Stimulated activated naive CD8-positive, alpha-beta T cell treated with anti-CD3 and anti-CD28 coated beads, Interleukin-15, Interleukin-2, amounts not matched to agents 100 ng/mL and 50 ng/mL, for 24 hours (primary cell): ENCODE data around the gene ARHGEF19.
"Not testable (repeated sequence)": the region's sequence is repeated elsewhere in the genome, so short reads cannot be mapped to it uniquely, and the experiment has no call there.

Source experiments
- H3K27ac Mint-ChIP-seq: one replicate; pipeline ENCODE4 v1.8.0; 2021; ENCODE audit warnings: mild to moderate bottlenecking, mixed read lengths
- H3K27me3 Mint-ChIP-seq: one replicate; pipeline ENCODE4 v1.8.0; 2021; ENCODE audit warnings: mixed read lengths
- H3K36me3 Mint-ChIP-seq: one replicate; pipeline ENCODE4 v1.8.0; 2021; ENCODE audit warnings: low read depth, mixed read lengths
- H3K4me1 Mint-ChIP-seq: one replicate; pipeline ENCODE4 v1.8.0; 2021; ENCODE audit warnings: low read depth, mixed read lengths
- H3K4me3 Mint-ChIP-seq: one replicate; pipeline ENCODE4 v1.8.0; 2021; ENCODE audit warnings: mild to moderate bottlenecking, mixed read lengths
- H3K9me3 Mint-ChIP-seq: one replicate; pipeline ENCODE4 v1.8.0; 2021; ENCODE audit warnings: mixed read lengths

Gene ARHGEF19

GRCh38 chr1:16219968-16220500 is 7.6 kb upstream of the ARHGEF19 start:
- H3K9me3 Mint-ChIP-seq, result no peaks in the 10 kb centered on the region
- no peak overlapping the region for H3K4me3 Mint-ChIP-seq
- H3K4me1 Mint-ChIP-seq, result peaks cover 16% of the 10 kb centered on the region
- H3K27me3 Mint-ChIP-seq, result peaks cover 11% of the 10 kb centered on the region
- no peak overlapping the region for H3K27ac Mint-ChIP-seq
- no peaks in the 10 kb centered on the region for H3K36me3 Mint-ChIP-seq

- Mint-ChIP-seq H3K4me1 (peaks cover 16% of the 10 kb centered on the region), H3K4me3 (no peak overlapping the region), H3K9me3 (no peaks in the 10 kb centered on the region), H3K36me3 (no peaks in the 10 kb centered on the region), H3K27ac (no peak overlapping the region), H3K27me3 (peaks cover 2% of the 10 kb centered on the region)
Observed at GRCh38 chr1:16218674-16219071, 6.2 kb upstream of the ARHGEF19 start.

- Mint-ChIP-seq H3K4me3 (no peak overlapping the region), H3K9me3 (no peaks in the 10 kb centered on the region), H3K27me3 (peaks cover 2% of the 10 kb centered on the region), H3K4me1 (peaks cover 16% of the 10 kb centered on the region), H3K36me3 (no peaks in the 10 kb centered on the region), H3K27ac (no peak overlapping the region)
Observed at GRCh38 chr1:16218014-16218673, 5.7 kb upstream of the ARHGEF19 start.

- no peak overlapping the region for H3K27ac Mint-ChIP-seq
- no peaks in the 10 kb centered on the region for H3K9me3 Mint-ChIP-seq
- no peaks in the 10 kb centered on the region for H3K36me3 Mint-ChIP-seq
- peak overlapping the region; percentile 70 for H3K4me3 Mint-ChIP-seq
- peaks cover 16% of the 10 kb centered on the region for H3K4me1 Mint-ChIP-seq
- H3K27me3 Mint-ChIP-seq, result peaks cover 2% of the 10 kb centered on the region
Observed at GRCh38 chr1:16217061-16217785, 4.8 kb upstream of the ARHGEF19 start.

DNA sequence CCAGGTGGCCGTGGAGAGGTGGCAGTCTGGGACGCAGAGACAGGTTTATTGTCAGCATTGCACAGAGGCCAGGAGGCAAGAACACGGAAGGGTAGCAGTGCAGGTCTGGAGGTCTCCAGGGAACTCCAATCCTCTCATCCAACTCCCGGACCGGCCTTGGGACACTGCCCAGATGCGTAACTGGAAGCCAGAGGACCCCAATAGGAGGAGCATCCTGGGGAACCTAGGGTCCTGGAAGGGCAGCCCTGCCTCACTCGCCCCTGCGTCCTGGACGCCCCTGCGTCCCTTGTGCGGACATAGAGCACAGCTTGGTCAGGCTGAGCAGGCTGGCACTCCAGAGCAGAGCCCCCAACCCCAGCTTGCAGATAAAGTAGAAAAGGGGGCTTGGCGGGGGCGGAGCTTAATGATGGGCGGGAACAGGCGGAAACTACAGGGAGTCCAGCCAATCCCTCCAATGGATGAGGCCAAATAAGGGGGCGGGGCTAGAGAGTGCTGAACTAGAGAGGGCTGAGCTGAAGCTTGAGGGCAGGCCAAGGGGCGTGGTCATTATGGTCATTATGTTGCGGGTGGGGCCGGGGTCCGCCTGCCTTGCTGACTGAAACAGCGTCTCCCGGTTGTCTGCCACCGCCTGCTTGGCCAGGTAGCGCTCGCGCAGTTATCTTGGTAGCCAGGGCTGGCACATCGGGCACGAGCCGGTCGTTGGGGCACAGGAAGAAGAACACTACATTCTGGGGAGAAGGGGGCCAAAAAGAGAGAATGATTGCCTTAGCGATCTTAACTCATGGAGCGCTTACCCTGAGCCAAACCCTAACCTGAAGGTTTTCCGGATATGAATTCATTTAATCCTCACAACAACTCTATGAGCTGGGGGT is 3.7 kb upstream of the ARHGEF19 start:
- no peak overlapping the region for H3K27ac Mint-ChIP-seq
- peaks cover 16% of the 10 kb centered on the region for H3K4me1 Mint-ChIP-seq
- H3K9me3 Mint-ChIP-seq, result no peaks in the 10 kb centered on the region
- peak overlapping the region; percentile 70 for H3K4me3 Mint-ChIP-seq
- peaks cover 2% of the 10 kb centered on the region for H3K27me3 Mint-ChIP-seq
- no peaks in the 10 kb centered on the region for H3K36me3 Mint-ChIP-seq

GRCh38 chr1:16215240-16215639 is 2.8 kb upstream of the ARHGEF19 start:
- H3K9me3 Mint-ChIP-seq, result not testable (repeated sequence)

DNA sequence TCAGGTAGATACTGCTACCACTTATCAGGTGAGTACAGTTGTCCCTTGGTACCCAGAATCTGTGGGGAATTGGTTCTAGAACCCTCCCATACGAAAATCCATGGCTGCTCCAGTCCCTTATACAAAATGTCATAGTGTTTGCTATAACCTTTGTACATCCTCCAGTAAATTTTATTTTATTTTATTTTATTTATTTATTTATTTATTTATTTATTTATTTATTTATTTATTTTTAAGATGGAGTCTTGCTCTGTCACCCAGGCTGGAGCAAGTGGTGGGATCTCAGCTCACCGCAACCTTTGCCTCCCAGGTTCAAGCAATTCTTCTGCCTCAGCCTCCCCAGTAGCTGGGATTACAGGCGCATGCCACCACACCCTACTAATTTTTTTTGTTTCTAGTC is 1.1 kb upstream of the ARHGEF19 start:
- H3K9me3 Mint-ChIP-seq, H3K27me3 Mint-ChIP-seq, H3K27ac Mint-ChIP-seq, H3K4me3 Mint-ChIP-seq, H3K36me3 Mint-ChIP-seq: not testable (repeated sequence)
- peaks cover 14% of the 10 kb centered on the region for H3K4me1 Mint-ChIP-seq

More at GRCh38 chr1:16215240-16215639, 2.8 kb upstream of the ARHGEF19 start:
- H3K4me1 Mint-ChIP-seq, result peaks cover 16% of the 10 kb centered on the region
- not testable (repeated sequence) for H3K27ac Mint-ChIP-seq, H3K27me3 Mint-ChIP-seq, H3K4me3 Mint-ChIP-seq, H3K36me3 Mint-ChIP-seq

- Mint-ChIP-seq H3K4me1 (peaks cover 14% of the 10 kb centered on the region), H3K4me3 (no peak overlapping the region), H3K27me3 (peaks cover 2% of the 10 kb centered on the region), H3K9me3 (no peaks in the 10 kb centered on the region), H3K27ac (no peak overlapping the region), H3K36me3 (no peaks in the 10 kb centered on the region)
Observed at GRCh38 chr1:16213013-16213412, 561 bp upstream of the ARHGEF19 start.

DNA sequence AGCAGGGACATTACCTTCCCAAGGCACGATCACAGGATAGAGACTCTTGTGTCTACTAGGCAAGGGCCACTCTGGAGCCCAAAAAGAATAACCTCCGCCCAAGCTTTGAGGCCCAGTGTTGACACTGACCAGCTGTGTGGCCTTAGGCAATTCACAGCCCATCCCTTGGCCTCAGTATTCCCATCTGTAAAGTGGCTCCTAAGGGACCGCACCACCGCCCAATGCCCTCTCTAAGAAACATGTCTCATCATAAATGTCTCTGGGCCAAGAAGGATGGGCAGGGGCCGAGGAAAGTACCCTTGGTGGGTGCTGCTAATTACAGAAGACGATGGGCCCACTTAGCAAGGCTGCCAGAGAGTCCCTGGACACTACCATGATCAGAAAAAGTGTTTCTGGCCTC is 628 bp downstream of the ARHGEF19 start:
- Mint-ChIP-seq H3K4me3 (no peak overlapping the region), H3K4me1 (peaks cover 13% of the 10 kb centered on the region), H3K36me3 (no peaks in the 10 kb centered on the region), H3K27ac (no peak overlapping the region), H3K9me3 (no peaks in the 10 kb centered on the region), H3K27me3 (peaks cover 2% of the 10 kb centered on the region)

DNA sequence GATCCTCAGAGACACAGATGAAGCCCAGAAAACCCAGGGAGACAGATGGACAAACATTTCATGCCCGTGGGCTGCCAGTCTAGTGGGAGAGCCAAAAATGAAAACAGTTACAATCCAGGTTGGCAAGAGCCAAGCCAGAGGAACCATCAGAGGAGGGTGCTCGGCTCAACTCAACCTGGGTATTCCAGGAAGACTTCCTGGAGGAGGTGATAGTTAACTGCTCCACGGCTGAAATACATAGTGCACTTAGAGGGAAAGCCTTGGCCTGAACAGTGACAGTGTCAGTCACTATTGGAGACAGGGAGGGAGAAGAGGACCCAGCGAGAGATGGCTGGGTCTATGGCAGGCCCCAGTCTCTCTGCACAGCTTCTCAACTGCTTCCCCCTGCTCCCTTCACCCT is 1.9 kb downstream of the ARHGEF19 start:
- no peak overlapping the region for H3K4me3 Mint-ChIP-seq
- no peaks in the 10 kb centered on the region for H3K36me3 Mint-ChIP-seq
- no peaks in the 10 kb centered on the region for H3K27me3 Mint-ChIP-seq
- H3K27ac Mint-ChIP-seq, result peak overlapping the region; percentile 14
- no peaks in the 10 kb centered on the region for H3K9me3 Mint-ChIP-seq
- peaks cover 5% of the 10 kb centered on the region for H3K4me1 Mint-ChIP-seq

DNA sequence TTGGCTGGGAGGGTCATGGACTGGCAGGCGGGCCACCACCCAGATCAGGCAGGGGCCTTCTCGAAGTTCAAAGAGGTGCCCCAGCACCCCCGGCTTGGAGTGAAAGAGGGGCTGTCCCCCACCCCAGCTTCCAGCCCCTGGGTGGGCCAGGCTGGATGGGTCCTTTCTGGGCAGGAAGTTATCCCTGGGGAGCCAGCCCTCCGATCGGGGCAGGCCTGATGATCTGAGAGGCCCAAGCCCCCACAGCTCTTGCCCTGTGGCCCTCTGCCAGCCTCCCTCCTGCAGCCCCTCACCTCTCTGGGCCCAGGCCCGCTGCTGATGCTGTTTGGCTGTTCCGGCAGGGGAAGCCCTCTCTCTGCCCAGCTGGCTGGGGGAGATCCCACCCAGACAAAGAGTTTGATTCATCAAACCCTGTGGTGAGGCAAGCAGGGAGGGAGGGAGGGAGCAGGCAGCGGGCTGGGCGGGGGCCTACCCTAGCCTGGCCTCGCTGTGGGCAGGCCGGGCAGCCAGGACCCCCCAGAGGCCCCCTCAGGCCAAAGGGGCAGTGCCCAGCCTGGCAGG is 2.5 kb downstream of the ARHGEF19 start:
- Mint-ChIP-seq H3K4me3 (no peak overlapping the region), H3K4me1 (peaks cover 5% of the 10 kb centered on the region), H3K27ac (no peak overlapping the region), H3K36me3 (no peaks in the 10 kb centered on the region), H3K9me3 (no peaks in the 10 kb centered on the region), H3K27me3 (no peaks in the 10 kb centered on the region)

GRCh38 chr1:16209132-16209846 is 3.2 kb downstream of the ARHGEF19 start:
- H3K36me3 Mint-ChIP-seq, result no peaks in the 10 kb centered on the region
- peaks cover 5% of the 10 kb centered on the region for H3K4me1 Mint-ChIP-seq
- H3K4me3 Mint-ChIP-seq, result no peak overlapping the region
- no peak overlapping the region for H3K27ac Mint-ChIP-seq
- no peaks in the 10 kb centered on the region for H3K27me3 Mint-ChIP-seq
- no peaks in the 10 kb centered on the region for H3K9me3 Mint-ChIP-seq

DNA sequence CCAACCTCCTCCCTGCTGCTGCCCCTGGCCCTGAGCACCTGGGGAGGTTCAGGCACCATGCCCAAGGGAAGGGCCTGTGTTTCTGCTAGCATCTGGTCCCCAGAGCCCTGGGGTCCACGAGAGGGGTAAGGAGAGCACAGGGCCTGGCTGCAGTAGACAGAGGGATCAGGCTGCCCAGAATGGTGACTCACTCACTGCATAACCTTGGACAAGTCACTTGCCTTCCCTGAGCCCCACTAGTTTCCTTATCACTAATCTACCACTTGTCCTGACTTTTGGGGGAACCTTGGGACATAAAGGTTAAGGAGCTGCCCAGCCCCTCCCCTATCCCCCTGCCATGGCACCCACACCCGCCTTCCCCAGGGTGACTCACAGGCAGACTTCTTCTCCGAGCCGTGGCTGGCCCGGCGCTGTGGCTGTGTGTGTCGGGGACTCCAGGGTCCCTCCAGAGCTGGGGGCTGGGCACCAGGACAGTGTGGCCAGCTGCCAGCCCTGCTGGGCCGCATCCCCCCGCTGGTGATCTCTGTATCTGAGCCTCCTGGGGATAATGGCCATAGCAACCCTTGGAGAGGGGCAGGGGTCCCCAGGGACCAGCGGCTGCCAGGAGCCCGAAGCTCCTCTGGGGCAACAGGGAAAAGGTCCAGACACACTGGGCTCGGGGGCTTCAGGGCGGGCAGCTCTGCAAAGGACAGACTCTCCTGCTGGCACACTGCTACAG is 4.0 kb downstream of the ARHGEF19 start:
- H3K27me3 Mint-ChIP-seq, result no peaks in the 10 kb centered on the region
- H3K4me1 Mint-ChIP-seq, result peaks cover 5% of the 10 kb centered on the region
- H3K36me3 Mint-ChIP-seq, result peaks cover 3% of the 10 kb centered on the region
- H3K27ac Mint-ChIP-seq, result no peak overlapping the region
- H3K9me3 Mint-ChIP-seq, result no peaks in the 10 kb centered on the region
- no peak overlapping the region for H3K4me3 Mint-ChIP-seq
